Measurements from ENCODE around the gene BHMT. TPM values are rescaled to one million over a fixed set of nuclear protein-coding genes. Genes with fewer than 3 reads are reported as not detected.

BHMT gene
- total and polyA plus RNA-seq, 2 donors (not counting 1 experiment from before 2014, with no cell fraction given), result 0.17 TPM; not detected in 1

GRCh38 chr5:79105868-79106267 is 5.7 kb upstream of the BHMT start:
- Histone ChIP-seq H3K4me1 (ENCODE audit: control insufficient read depth, extremely low read depth, insufficient read depth, low read length) (no peaks in the 10 kb centered on the region), H3K27me3 (ENCODE audit: control insufficient read depth, insufficient read depth, low read length) (no peaks in the 10 kb centered on the region), H3K4me2 (ENCODE audit: extremely low read depth, insufficient read depth, low read length) (no peak overlapping the region), H3K9ac (ENCODE audit: insufficient read depth, low read length) (no peak overlapping the region), H4K20me1 (ENCODE audit: control insufficient read depth, extremely low read depth, insufficient read depth, low read length) (no peaks in the 10 kb centered on the region), H3K4me3 (replicated peaks in 1 of 4; ENCODE audit: control extremely low read depth in 1 of 4, insufficient read depth in 1 of 4, low read depth in 3 of 4, low read length in 4 of 4) (no peak overlapping the region), H2AFZ (ENCODE audit: low read length) (no peak overlapping the region), H3K27ac (ENCODE audit: insufficient read depth, low read length) (no peak overlapping the region), H3K79me2 (ENCODE audit: control insufficient read depth, insufficient read depth, low read length) (no peaks in the 10 kb centered on the region), H3K36me3 (ENCODE audit: control insufficient read depth, insufficient read depth, low read length) (no peaks in the 10 kb centered on the region), H3K9me3 (ENCODE audit: control insufficient read depth, insufficient read depth, low read depth, low read length) (no peaks in the 10 kb centered on the region)
- no peak for DNase-seq (ENCODE audit: low read depth in 2 of 2)
- TF ChIP-seq, protein P1, sequence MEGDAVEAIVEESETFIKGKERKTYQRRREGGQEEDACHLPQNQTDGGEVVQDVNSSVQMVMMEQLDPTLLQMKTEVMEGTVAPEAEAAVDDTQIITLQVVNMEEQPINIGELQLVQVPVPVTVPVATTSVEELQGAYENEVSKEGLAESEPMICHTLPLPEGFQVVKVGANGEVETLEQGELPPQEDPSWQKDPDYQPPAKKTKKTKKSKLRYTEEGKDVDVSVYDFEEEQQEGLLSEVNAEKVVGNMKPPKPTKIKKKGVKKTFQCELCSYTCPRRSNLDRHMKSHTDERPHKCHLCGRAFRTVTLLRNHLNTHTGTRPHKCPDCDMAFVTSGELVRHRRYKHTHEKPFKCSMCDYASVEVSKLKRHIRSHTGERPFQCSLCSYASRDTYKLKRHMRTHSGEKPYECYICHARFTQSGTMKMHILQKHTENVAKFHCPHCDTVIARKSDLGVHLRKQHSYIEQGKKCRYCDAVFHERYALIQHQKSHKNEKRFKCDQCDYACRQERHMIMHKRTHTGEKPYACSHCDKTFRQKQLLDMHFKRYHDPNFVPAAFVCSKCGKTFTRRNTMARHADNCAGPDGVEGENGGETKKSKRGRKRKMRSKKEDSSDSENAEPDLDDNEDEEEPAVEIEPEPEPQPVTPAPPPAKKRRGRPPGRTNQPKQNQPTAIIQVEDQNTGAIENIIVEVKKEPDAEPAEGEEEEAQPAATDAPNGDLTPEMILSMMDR (conservative IDR thresholded peaks at IDR 0.05 in 1 of 2, IDR thresholded peaks at IDR 0.05 in 1 of 2; ENCODE audit: low read depth in 1 of 2, low read length in 2 of 2), result no peak
- no peak for TF ChIP-seq EZH2 (IDR thresholded peaks at IDR 0.05; ENCODE audit: low read length, missing control alignments)

DNA sequence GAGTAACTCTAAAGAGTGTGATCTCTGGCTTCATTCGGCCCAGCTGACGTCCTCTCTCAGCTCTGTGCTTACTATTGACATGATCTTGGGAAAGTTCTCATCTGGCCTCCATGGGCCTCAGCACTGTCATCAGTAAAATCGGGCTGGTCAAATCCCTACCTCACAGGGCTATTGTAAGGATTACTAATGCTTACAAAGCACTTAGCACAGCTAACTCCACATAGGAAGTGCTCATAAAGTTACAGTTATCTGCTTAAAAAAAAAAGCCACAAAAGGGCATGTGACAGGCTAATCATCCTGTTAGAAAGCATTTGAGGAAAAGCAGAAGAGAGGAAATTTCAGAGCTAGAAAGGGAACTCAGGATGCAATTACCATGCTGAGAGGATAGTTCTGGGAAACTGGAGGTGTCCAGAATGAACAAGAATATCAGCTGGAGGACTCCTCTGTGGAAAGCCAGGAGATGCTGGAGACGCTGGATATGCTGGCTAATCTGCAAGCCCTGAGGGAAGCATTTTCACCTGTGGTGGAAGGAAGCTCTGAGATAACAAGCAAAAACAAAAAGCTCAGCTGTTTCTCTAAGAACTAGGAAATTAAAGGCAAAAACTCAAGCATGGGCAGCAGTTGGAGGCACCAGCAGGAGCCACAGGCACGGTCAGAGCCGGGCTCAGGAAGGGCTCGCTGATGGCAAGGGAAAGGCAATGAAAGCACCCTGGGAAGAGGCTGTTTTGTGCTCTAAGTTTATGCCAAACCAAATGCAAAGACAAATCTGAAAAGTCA is 4.4 kb upstream of the BHMT start:
- Histone ChIP-seq H3K79me2 (ENCODE audit: control insufficient read depth, insufficient read depth, low read length) (no peaks in the 10 kb centered on the region), H3K4me2 (ENCODE audit: extremely low read depth, insufficient read depth, low read length) (no peak overlapping the region), H3K9me3 (ENCODE audit: control insufficient read depth, insufficient read depth, low read depth, low read length) (no peaks in the 10 kb centered on the region), H3K4me3 (replicated peaks in 1 of 4; ENCODE audit: control extremely low read depth in 1 of 4, insufficient read depth in 1 of 4, low read depth in 3 of 4, low read length in 4 of 4) (no peak overlapping the region), H3K4me1 (ENCODE audit: control insufficient read depth, extremely low read depth, insufficient read depth, low read length) (no peaks in the 10 kb centered on the region), H3K27me3 (ENCODE audit: control insufficient read depth, insufficient read depth, low read length) (peaks cover 11% of the 10 kb centered on the region), H2AFZ (ENCODE audit: low read length) (no peak overlapping the region), H4K20me1 (ENCODE audit: control insufficient read depth, extremely low read depth, insufficient read depth, low read length) (no peaks in the 10 kb centered on the region), H3K27ac (ENCODE audit: insufficient read depth, low read length) (no peak overlapping the region), H3K9ac (ENCODE audit: insufficient read depth, low read length) (no peak overlapping the region), H3K36me3 (ENCODE audit: control insufficient read depth, insufficient read depth, low read length) (no peaks in the 10 kb centered on the region)
- TF ChIP-seq, protein P1 (conservative IDR thresholded peaks at IDR 0.05 in 1 of 2, IDR thresholded peaks at IDR 0.05 in 1 of 2; ENCODE audit: low read depth in 1 of 2, low read length in 2 of 2), result no peak
- no peak for TF ChIP-seq EZH2 (IDR thresholded peaks at IDR 0.05; ENCODE audit: low read length, missing control alignments)
- DNase-seq (ENCODE audit: low read depth in 2 of 2), result peak in 1 of 2 donors; percentile 24

DNA sequence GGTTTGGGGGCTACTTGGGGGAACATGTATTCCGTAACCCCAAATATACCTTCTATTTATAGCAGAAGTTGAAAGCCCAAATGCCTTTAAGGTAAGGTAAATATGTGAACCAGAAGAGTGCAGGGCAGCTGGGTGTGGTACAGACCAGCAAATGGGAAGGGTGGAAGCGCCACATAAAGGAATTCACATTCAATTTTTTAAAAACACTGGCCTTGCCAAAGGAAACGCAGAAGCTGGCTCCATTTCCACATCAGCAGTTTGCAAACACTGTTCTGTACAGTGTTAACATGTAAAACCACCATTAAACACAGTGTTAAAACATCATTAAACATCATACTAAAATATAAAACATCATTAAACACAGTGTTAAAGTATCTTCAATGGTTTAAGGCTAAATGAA is 3.5 kb upstream of the BHMT start:
- Histone ChIP-seq H3K9me3 (ENCODE audit: control insufficient read depth, insufficient read depth, low read depth, low read length) (no peaks in the 10 kb centered on the region), H3K27me3 (ENCODE audit: control insufficient read depth, insufficient read depth, low read length) (peaks cover 19% of the 10 kb centered on the region), H4K20me1 (ENCODE audit: control insufficient read depth, extremely low read depth, insufficient read depth, low read length) (no peaks in the 10 kb centered on the region), H2AFZ (ENCODE audit: low read length) (no peak overlapping the region), H3K27ac (ENCODE audit: insufficient read depth, low read length) (no peak overlapping the region), H3K4me3 (replicated peaks in 1 of 4; ENCODE audit: control extremely low read depth in 1 of 4, insufficient read depth in 1 of 4, low read depth in 3 of 4, low read length in 4 of 4) (no peak overlapping the region), H3K9ac (ENCODE audit: insufficient read depth, low read length) (no peak overlapping the region), H3K4me2 (ENCODE audit: extremely low read depth, insufficient read depth, low read length) (no peak overlapping the region), H3K36me3 (ENCODE audit: control insufficient read depth, insufficient read depth, low read length) (no peaks in the 10 kb centered on the region), H3K79me2 (ENCODE audit: control insufficient read depth, insufficient read depth, low read length) (no peaks in the 10 kb centered on the region), H3K4me1 (ENCODE audit: control insufficient read depth, extremely low read depth, insufficient read depth, low read length) (no peaks in the 10 kb centered on the region)
- TF ChIP-seq, protein P1 (conservative IDR thresholded peaks at IDR 0.05 in 1 of 2, IDR thresholded peaks at IDR 0.05 in 1 of 2; ENCODE audit: low read depth in 1 of 2, low read length in 2 of 2), result no peak
- TF ChIP-seq EZH2 (IDR thresholded peaks at IDR 0.05; ENCODE audit: low read length, missing control alignments), result no peak
- no peak for DNase-seq (ENCODE audit: low read depth in 2 of 2)

All from fibroblast of lung (primary cell).